Skeletal muscle tissue (tissue), 4 donors: Measurements from ENCODE around the gene CRTC1. TPM values are rescaled to one million over a fixed set of nuclear protein-coding genes. Genes with fewer than 3 reads are reported as not detected.

Experiments used
- H3K27ac ChIP-seq: one replicate; pipeline ENCODE4 v1.7.0; 2013; ENCODE audit warnings: mild to moderate bottlenecking, low read depth, low read length, inconsistent platforms
- H3K27me3 ChIP-seq, 3 donors: one replicate each; pipeline ENCODE4 v1.7.0; 2013; ENCODE audit warnings: low read length in 3 of 3; ENCODE audit not compliant: control insufficient read depth in 3 of 3, insufficient read depth in 3 of 3
- H3K36me3 ChIP-seq, 3 donors: one replicate each; pipeline ENCODE4 v1.7.0; 2013; ENCODE audit warnings: low read length in 3 of 3; ENCODE audit not compliant: control insufficient read depth in 3 of 3, insufficient read depth in 3 of 3
- H3K4me1 ChIP-seq, 3 donors: one replicate each; pipeline ENCODE4 v1.7.0; 2013; ENCODE audit warnings: low read length in 3 of 3, mild to moderate bottlenecking in 3 of 3; ENCODE audit not compliant: control insufficient read depth in 3 of 3, insufficient read depth in 3 of 3
- H3K4me3 ChIP-seq, 3 donors: one replicate each; pipeline ENCODE4 v1.7.0; 2013; ENCODE audit warnings: low read length in 3 of 3
- H3K9ac ChIP-seq, 3 donors: one replicate each; pipeline ENCODE4 v1.7.0; 2013; ENCODE audit warnings: low read length in 3 of 3, mild to moderate bottlenecking in 3 of 3, moderate library complexity in 2 of 3, low read depth in 1 of 3
- H3K9me3 ChIP-seq, 3 donors: one replicate each; pipeline ENCODE4 v1.7.0; 2013; ENCODE audit warnings: low read length in 3 of 3; ENCODE audit not compliant: control insufficient read depth in 3 of 3
- total RNA-seq: library from RNA; depleted of rRNA; stranded (reverse); fragments of >200 nt; gene quantifications from one replicate; pipeline ENCODE4 v1.2.3, GENCODE V29; 2014
- donor health status: Osteomylitis.

CRTC1 gene
- total RNA-seq, 1 donor from 2014 or later: 3.1 TPM

DNA sequence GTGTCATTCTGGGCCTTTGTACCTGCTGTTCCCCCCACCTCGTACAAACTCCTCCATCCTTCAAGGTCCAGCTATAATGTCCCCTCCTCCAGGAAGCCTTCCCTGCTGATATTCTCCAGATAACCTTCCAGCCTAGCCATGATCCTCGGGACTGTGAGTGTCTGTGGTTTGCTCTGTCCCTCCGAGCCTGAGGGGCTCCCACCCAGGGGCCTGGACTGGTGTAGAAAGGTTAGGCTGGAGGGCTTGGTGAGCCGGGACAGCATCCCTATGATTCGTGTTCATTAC lies 110.5 kb downstream of the CRTC1 start:
- peaks cover 51 to 78% (median 58%) of the 10 kb centered on the region in 3 donors for H3K27me3 ChIP-seq
- no peak overlapping the region for H3K4me3 ChIP-seq
- H3K9me3 ChIP-seq: no peaks in the 10 kb centered on the region
- H3K9ac ChIP-seq: no peak overlapping the region
- peaks cover 8 to 15% (median 14%) of the 10 kb centered on the region in 3 donors for H3K4me1 ChIP-seq
- H3K36me3 ChIP-seq: no peaks in the 10 kb centered on the region
- no peak overlapping the region for H3K27ac ChIP-seq

- no peaks in the 10 kb centered on the region for H3K36me3 ChIP-seq
- H3K4me3 ChIP-seq: no peak overlapping the region
- no peaks in the 10 kb centered on the region for H3K9me3 ChIP-seq
- no peak overlapping the region for H3K9ac ChIP-seq
- H3K27me3 ChIP-seq: peaks cover 44 to 76% (median 57%) of the 10 kb centered on the region in 3 donors
- no peak overlapping the region for H3K27ac ChIP-seq
- H3K4me1 ChIP-seq: peaks cover 6 to 14% (median 13%) of the 10 kb centered on the region in 3 donors
Observed at GRCh38 chr19:18794692-18795091, 111.2 kb downstream of the CRTC1 start.

GRCh38 chr19:18795540-18795939 lies 112.1 kb downstream of the CRTC1 start:
- no peaks in the 10 kb centered on the region for H3K9me3 ChIP-seq
- peaks cover under 1 to 8% (median 7%) of the 10 kb centered on the region in 3 donors for H3K4me1 ChIP-seq
- peaks cover 40 to 72% (median 50%) of the 10 kb centered on the region in 3 donors for H3K27me3 ChIP-seq
- H3K4me3 ChIP-seq: no peak overlapping the region
- no peak overlapping the region for H3K9ac ChIP-seq
- no peaks in the 10 kb centered on the region for H3K36me3 ChIP-seq
- H3K27ac ChIP-seq: no peak overlapping the region

DNA sequence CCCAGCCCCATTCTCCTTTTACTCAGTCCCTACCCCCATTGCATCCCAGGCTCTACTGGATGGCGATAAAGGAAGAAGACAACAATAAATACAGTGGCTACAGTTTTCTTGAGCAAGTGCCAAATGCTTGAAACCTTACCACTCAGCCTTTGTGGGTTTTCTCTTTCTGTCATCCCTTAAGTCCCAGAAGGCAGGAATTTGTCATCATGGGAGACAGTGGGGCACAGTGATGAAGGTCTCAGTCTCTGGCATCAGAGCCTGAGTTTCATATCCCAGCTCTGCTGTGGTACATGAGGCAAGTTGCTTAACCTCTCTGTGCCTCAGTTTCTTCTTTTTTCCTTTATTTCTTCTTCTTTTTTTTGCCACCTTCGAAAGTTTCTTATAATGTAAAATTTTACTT lies 112.8 kb downstream of the CRTC1 start:
- H3K36me3 ChIP-seq: no peaks in the 10 kb centered on the region
- peaks cover 0 to 4% (median under 1%) of the 10 kb centered on the region in 3 donors for H3K4me1 ChIP-seq
- no peak overlapping the region for H3K4me3 ChIP-seq
- peaks cover 37 to 70% (median 43%) of the 10 kb centered on the region in 3 donors for H3K27me3 ChIP-seq
- no peak overlapping the region for H3K9ac ChIP-seq
- H3K9me3 ChIP-seq: no peaks in the 10 kb centered on the region
- no peak overlapping the region for H3K27ac ChIP-seq

DNA sequence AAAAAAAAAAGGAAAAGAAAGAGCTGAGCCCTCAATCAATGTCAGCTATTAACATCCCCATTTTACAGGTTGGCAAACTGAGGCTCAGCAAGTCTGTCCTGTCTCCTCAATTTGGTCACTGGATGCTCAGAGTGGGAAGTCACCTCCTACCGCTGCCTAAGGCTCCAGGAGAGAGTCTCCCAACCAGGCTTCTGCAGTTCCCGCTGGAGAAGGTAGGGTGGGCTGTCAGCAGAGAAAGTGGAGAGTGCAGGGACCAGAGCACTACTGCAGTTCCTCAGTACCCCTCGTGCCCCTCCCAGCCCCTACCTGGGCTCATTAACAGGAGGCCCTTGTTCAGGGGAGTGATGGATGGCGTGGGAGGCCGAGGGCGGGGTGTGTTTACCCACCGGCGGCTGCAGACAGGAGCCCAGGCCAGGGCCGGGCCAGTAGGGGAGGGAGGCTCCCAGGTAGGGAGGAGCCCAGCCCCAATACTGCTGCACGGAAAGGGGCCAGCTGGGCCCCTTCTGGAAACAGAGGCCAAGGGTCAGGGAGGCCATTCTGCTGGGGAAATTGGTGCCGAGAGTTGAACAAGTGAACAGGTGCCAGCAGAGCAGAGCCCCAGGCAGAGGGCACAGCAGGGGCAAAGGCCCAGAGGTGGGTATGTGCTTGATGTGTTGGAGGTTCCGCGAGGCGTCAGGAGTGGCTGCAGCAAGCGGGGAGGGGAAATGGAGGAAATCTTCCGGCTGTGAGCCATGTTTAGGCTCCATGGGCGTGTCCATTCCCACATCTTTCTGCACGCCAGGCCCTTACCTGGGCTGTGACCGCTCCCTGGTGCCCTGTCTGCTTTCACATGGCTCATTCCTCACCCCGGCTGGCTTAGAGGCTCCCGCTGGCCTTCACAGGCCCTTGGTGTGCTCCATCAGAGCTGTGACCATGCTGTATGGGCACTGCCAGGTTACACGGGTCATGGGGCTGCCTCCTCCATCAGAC lies 115.2 kb downstream of the CRTC1 start:
- Histone ChIP-seq H3K9ac (no peak overlapping the region), H3K27ac (no peak overlapping the region), H3K27me3 (peaks cover 26 to 57% (median 26%) of the 10 kb centered on the region in 3 donors), H3K36me3 (no peaks in the 10 kb centered on the region), H3K4me1 (peaks cover 0 to 4% (median 0%) of the 10 kb centered on the region in 3 donors), H3K9me3 (no peaks in the 10 kb centered on the region), H3K4me3 (no peak overlapping the region)

GRCh38 chr19:18799389-18799970 lies 116.0 kb downstream of the CRTC1 start:
- Histone ChIP-seq H3K4me1 (peaks cover 0 to 4% (median 0%) of the 10 kb centered on the region in 3 donors), H3K27ac (no peak overlapping the region), H3K27me3 (peaks cover 26 to 59% (median 26%) of the 10 kb centered on the region in 3 donors), H3K9me3 (no peaks in the 10 kb centered on the region), H3K9ac (no peak overlapping the region), H3K36me3 (no peaks in the 10 kb centered on the region), H3K4me3 (no peak overlapping the region)

DNA sequence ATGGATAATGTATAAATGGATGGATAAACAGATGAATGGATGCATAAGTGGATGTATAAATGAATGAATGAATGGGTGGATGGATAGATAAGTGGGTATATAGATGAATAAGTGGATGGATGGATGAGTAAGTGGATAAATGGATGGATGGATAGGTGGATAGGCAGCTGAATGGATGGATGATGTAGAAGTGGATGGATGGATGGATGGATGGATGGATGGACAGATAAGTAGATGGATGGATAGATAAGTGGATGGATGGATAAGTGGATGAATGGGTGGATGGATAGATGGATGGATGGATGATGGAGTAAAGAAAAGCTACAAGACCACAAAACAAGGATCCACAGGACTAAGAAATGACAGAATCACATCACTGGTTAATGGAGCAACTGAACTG lies 116.6 kb downstream of the CRTC1 start:
- Histone ChIP-seq H3K9me3 (no peaks in the 10 kb centered on the region), H3K27me3 (peaks cover 26 to 60% (median 26%) of the 10 kb centered on the region in 3 donors), H3K27ac (no peak overlapping the region), H3K4me3 (no peak overlapping the region), H3K36me3 (no peaks in the 10 kb centered on the region), H3K9ac (no peak overlapping the region), H3K4me1 (peaks cover 0 to 4% (median 0%) of the 10 kb centered on the region in 3 donors)

DNA sequence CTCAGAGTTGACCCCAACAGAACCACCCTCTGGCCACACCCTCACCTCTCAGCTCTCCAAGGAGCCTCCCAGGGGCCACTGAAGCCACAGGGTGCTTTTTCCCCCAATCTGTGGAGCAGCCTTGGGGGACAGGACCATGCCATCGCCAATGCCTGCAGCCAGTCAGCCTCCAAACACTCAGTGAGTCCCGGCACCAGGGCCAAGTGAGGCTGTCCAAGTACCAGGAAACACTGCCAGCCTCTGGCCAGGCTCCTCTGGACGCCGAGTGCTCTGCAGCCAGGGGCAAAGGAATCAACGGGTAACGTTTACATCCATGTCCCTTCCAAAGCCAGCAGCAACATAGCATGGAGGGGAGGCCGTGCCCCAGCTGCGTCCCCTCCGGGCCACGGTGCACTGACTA lies 117.2 kb downstream of the CRTC1 start:
- Histone ChIP-seq H3K9me3 (no peaks in the 10 kb centered on the region), H3K4me1 (peaks cover 0 to 2% (median 0%) of the 10 kb centered on the region in 3 donors), H3K4me3 (no peak overlapping the region), H3K9ac (no peak overlapping the region), H3K27ac (no peak overlapping the region), H3K36me3 (no peaks in the 10 kb centered on the region), H3K27me3 (peaks cover 22 to 56% (median 26%) of the 10 kb centered on the region in 3 donors)

DNA sequence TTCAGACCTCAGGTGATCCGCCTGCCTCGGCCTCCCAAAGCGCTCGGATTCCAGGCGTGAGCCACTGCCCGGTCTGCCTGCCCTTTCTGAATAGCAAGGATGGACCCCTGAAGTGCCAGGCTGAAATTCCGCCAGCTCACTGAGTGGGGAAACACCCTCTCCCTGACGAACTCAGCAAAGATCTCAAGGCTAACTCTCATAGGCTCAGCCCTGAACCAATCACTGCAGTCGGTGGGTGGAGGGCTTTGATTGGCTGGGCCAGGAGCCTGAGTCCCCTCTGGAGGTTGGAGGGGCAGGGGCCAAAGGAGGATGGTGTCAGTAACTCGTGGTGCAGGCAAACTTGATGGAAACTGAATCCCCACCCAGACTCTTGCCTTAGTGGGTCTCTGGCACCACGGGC lies 118.9 kb downstream of the CRTC1 start:
- H3K4me3 ChIP-seq: no peak overlapping the region
- no peak overlapping the region for H3K27ac ChIP-seq
- H3K27me3 ChIP-seq: peaks cover 13 to 47% (median 22%) of the 10 kb centered on the region in 3 donors
- no peak overlapping the region for H3K9ac ChIP-seq
- no peaks in the 10 kb centered on the region for H3K4me1 ChIP-seq
- no peaks in the 10 kb centered on the region for H3K9me3 ChIP-seq
- H3K36me3 ChIP-seq: no peaks in the 10 kb centered on the region

DNA sequence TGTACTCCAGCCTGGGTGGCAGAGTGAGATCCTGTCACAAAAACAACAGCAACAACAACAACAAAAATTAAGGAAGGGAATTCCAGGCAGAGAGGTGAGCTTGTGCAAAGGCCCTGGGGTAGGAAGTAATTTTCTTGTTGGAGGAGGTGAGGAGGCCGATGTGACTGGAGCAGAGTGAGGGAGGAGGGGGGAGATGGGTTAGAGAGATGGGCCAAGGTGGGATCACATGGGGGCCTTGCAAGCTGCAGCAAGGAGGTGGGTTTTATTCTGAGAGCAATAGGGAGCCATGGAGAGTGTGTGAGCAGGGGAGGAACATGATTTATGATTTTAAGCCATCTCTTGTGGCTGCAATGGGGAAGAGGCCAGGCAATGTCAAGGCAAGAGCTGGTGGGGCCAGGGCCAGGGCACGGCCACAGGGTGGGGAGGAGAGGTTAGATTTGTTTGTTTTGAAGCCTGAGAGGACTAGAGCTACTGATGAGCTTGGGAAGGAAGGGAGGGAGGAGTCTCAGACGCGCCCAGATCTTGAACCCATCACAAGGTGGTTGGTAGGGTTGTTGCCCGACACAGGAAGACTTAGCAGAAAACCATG lies 120.2 kb downstream of the CRTC1 start:
- peaks cover 13 to 38% (median 18%) of the 10 kb centered on the region in 3 donors for H3K27me3 ChIP-seq
- H3K9ac ChIP-seq: no peak overlapping the region

More for the DNA sequence above, 120.2 kb downstream of the CRTC1 start:
- Histone ChIP-seq H3K4me1 (no peaks in the 10 kb centered on the region), H3K4me3 (no peak overlapping the region), H3K36me3 (no peaks in the 10 kb centered on the region), H3K27ac (no peak overlapping the region), H3K9me3 (no peaks in the 10 kb centered on the region)
